ENCODE data around the gene DNAH14. TPM values are rescaled to one million over a fixed set of nuclear protein-coding genes. Genes with fewer than 3 reads are reported as not detected.

DNAH14 gene
- total RNA-seq, 3 donors from 2014 or later = 6.1 to 38.6 (median 23.9) TPM

- Histone ChIP-seq H3K27ac (no peak overlapping the region), H3K4me3 (no peak overlapping the region), H3K36me3 (no peaks in the 10 kb centered on the region), H3K4me1 (no peaks in the 10 kb centered on the region), H3K27me3 (no peaks in the 10 kb centered on the region), H3K9me3 (no peaks in the 10 kb centered on the region)
- no peak for DNase-seq (ENCODE audit: low spot score in 2 of 2)
- no peak for TF ChIP-seq POLR2A (IDR thresholded peaks at IDR 0.05)
- TF ChIP-seq POLR2AphosphoS5 (IDR thresholded peaks at IDR 0.05) = no peak
- TF ChIP-seq CTCF (IDR thresholded peaks at IDR 0.05) = no peak
- intact Hi-C loops (cut with DNase I; ENCODE audit: low total_unique reads) = no loop called here
These were observed 313.1 kb downstream of the DNAH14 start for GRCh38 chr1:225242611-225243010.

GRCh38 chr1:225250432-225250831 lies 321.0 kb downstream of the DNAH14 start:
- H3K36me3 ChIP-seq = no peaks in the 10 kb centered on the region
- intact Hi-C loops (cut with DNase I; ENCODE audit: low total_unique reads) = no loop called here
- TF ChIP-seq POLR2A (IDR thresholded peaks at IDR 0.05) (no peak), CTCF (IDR thresholded peaks at IDR 0.05) (no peak), POLR2AphosphoS5 (IDR thresholded peaks at IDR 0.05) (no peak)
- no peaks in the 10 kb centered on the region for H3K4me1 ChIP-seq
- no peaks in the 10 kb centered on the region for H3K27me3 ChIP-seq
- no peak overlapping the region for H3K4me3 ChIP-seq
- peaks cover 0 to 3% of the 10 kb centered on the region in 2 donors for H3K9me3 ChIP-seq
- H3K27ac ChIP-seq = no peak overlapping the region
- DNase-seq (ENCODE audit: low spot score in 2 of 2) = no peak

- no peak overlapping the region for H3K4me3 ChIP-seq
- H3K9me3 ChIP-seq = peaks cover 0 to 9% of the 10 kb centered on the region in 2 donors
- intact Hi-C loops (cut with DNase I; ENCODE audit: low total_unique reads) = no loop called here
- H3K27me3 ChIP-seq = no peaks in the 10 kb centered on the region
- TF ChIP-seq CTCF (IDR thresholded peaks at IDR 0.05) (no peak), POLR2AphosphoS5 (IDR thresholded peaks at IDR 0.05) (no peak), POLR2A (IDR thresholded peaks at IDR 0.05) (no peak)
- H3K27ac ChIP-seq = no peak overlapping the region
- no peaks in the 10 kb centered on the region for H3K36me3 ChIP-seq
- no peak for DNase-seq (ENCODE audit: low spot score in 2 of 2)
- no peaks in the 10 kb centered on the region for H3K4me1 ChIP-seq
These were observed 323.7 kb downstream of the DNAH14 start for GRCh38 chr1:225253173-225253572.

- H3K4me3 ChIP-seq = no peak overlapping the region
- intact Hi-C loops (cut with DNase I; ENCODE audit: low total_unique reads) = no loop called here
- DNase-seq (ENCODE audit: low spot score in 2 of 2) = no peak
- H3K27me3 ChIP-seq = no peaks in the 10 kb centered on the region
- peaks cover 0 to 9% of the 10 kb centered on the region in 2 donors for H3K9me3 ChIP-seq
- no peak overlapping the region for H3K27ac ChIP-seq
- H3K36me3 ChIP-seq = no peaks in the 10 kb centered on the region
- H3K4me1 ChIP-seq = no peaks in the 10 kb centered on the region
- no peak for TF ChIP-seq POLR2A (IDR thresholded peaks at IDR 0.05)
- TF ChIP-seq POLR2AphosphoS5 (IDR thresholded peaks at IDR 0.05) = no peak
- no peak for TF ChIP-seq CTCF (IDR thresholded peaks at IDR 0.05)
These were observed 324.3 kb downstream of the DNAH14 start for GRCh38 chr1:225253784-225254183.

GRCh38 chr1:225254676-225255075 lies 325.2 kb downstream of the DNAH14 start:
- Histone ChIP-seq H3K27me3 (no peaks in the 10 kb centered on the region), H3K36me3 (no peaks in the 10 kb centered on the region), H3K9me3 (peaks cover 2 to 9% of the 10 kb centered on the region in 2 donors), H3K27ac (no peak overlapping the region), H3K4me3 (no peak overlapping the region), H3K4me1 (no peaks in the 10 kb centered on the region)
- DNase-seq (ENCODE audit: low spot score in 2 of 2) = no peak
- intact Hi-C loops (cut with DNase I; ENCODE audit: low total_unique reads) = no loop called here
- TF ChIP-seq POLR2A (IDR thresholded peaks at IDR 0.05) (no peak), POLR2AphosphoS5 (IDR thresholded peaks at IDR 0.05) (no peak), CTCF (IDR thresholded peaks at IDR 0.05) (no peak)

Measured in breast epithelium (tissue), 4 donors.